ENCODE results near the gene ZXDC.

The ZXDC gene

DNA sequence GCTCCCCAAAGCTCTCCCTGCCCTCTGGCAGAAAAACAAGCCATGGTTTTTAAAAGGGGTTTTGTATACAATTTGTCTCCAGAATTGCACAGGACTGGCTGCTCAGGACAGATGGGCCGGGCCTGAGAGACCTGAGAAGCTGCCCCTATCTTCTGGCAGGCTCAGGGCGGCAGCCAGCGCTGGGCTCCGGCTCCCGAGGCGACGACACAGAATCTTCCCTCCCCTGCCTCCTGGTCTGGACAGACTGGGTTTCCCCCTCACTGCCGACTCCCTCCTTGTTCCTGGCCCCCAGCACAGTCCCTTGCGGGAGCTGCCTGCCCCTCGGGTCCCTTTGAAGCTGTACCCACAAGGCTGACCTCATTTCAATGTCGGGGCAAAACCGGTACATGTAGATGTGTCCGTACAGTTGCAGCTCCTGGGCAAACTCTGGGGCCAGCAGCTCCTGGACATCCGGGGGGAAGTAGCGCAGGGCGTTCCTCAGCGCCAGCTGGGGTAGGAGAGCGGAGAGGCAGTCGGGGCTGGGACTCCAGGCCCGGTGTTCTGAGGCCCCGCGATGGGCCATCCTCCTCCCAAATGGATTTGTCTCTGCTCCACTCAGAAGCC, 34.7 kb upstream of the ZXDC start:
- H3K27ac ChIP-seq (ENCODE audit: poor library complexity, severe bottlenecking) = no peak overlapping the region
- no peaks in the 10 kb centered on the region for H3K9me3 ChIP-seq (ENCODE audit: severe bottlenecking)
- no peak overlapping the region for H3K4me3 ChIP-seq (ENCODE audit: severe bottlenecking)
- DNase-seq (ENCODE audit: low spot score) (peak; percentile 38), ATAC-seq (ENCODE audit: low read depth) (no peak)
- no peaks in the 10 kb centered on the region for H3K27me3 ChIP-seq (ENCODE audit: insufficient read depth, poor library complexity, severe bottlenecking)
- no peaks in the 10 kb centered on the region for H3K36me3 ChIP-seq (ENCODE audit: low read depth)
- H3K4me1 ChIP-seq (ENCODE audit: insufficient read depth, poor library complexity, severe bottlenecking) = peaks cover 6% of the 10 kb centered on the region
- TF ChIP-seq, protein P1, sequence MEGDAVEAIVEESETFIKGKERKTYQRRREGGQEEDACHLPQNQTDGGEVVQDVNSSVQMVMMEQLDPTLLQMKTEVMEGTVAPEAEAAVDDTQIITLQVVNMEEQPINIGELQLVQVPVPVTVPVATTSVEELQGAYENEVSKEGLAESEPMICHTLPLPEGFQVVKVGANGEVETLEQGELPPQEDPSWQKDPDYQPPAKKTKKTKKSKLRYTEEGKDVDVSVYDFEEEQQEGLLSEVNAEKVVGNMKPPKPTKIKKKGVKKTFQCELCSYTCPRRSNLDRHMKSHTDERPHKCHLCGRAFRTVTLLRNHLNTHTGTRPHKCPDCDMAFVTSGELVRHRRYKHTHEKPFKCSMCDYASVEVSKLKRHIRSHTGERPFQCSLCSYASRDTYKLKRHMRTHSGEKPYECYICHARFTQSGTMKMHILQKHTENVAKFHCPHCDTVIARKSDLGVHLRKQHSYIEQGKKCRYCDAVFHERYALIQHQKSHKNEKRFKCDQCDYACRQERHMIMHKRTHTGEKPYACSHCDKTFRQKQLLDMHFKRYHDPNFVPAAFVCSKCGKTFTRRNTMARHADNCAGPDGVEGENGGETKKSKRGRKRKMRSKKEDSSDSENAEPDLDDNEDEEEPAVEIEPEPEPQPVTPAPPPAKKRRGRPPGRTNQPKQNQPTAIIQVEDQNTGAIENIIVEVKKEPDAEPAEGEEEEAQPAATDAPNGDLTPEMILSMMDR (IDR thresholded peaks at IDR 0.05; ENCODE audit: poor library complexity, severe bottlenecking) = no peak

DNA sequence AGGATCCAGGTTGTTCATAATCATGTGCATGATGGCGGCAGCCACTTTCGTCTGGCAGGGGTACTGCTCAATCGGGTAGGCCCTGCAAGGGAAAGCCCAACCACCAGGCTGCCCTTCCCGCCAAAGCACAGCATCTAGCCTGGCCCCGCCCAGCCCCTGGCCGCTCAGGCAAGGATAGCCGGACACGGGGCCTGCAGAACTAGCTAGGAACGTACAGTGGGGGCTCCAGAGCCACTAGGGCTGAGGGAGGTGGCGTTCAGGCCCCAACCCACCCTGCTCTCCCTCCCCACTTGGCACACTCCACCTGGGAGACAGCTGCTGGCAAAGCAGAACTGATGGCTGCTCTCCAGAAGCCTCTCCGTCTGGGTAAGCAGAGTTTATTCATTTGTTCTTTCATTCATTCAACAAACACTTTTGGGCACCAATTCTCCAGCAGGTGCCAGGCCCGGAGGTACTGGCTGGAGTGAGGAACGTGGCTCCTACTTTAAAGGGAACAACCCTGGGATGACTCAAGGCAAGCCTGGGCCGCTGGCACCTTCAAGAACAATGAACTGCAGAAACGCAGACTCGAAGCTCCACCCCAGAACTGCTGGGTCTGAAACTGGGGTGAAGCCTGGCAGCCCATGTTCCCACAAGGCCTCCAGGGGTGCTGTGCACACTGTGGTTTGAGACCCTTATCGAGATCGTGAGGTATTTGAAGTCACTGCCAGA, 34.1 kb upstream of the ZXDC start:
- no peak overlapping the region for H3K27ac ChIP-seq (ENCODE audit: poor library complexity, severe bottlenecking)
- peak; percentile 29 for DNase-seq (ENCODE audit: low spot score)
- no peaks in the 10 kb centered on the region for H3K9me3 ChIP-seq (ENCODE audit: severe bottlenecking)
- no peaks in the 10 kb centered on the region for H3K36me3 ChIP-seq (ENCODE audit: low read depth)
- ATAC-seq (ENCODE audit: low read depth) = 0 out of 3 replicates have a peak, but pooled peaks have one; percentile 35
- TF ChIP-seq, protein P1 (IDR thresholded peaks at IDR 0.05; ENCODE audit: poor library complexity, severe bottlenecking) = no peak
- peaks cover 6% of the 10 kb centered on the region for H3K4me1 ChIP-seq (ENCODE audit: insufficient read depth, poor library complexity, severe bottlenecking)
- H3K4me3 ChIP-seq (ENCODE audit: severe bottlenecking) = no peak overlapping the region
- no peaks in the 10 kb centered on the region for H3K27me3 ChIP-seq (ENCODE audit: insufficient read depth, poor library complexity, severe bottlenecking)

DNA sequence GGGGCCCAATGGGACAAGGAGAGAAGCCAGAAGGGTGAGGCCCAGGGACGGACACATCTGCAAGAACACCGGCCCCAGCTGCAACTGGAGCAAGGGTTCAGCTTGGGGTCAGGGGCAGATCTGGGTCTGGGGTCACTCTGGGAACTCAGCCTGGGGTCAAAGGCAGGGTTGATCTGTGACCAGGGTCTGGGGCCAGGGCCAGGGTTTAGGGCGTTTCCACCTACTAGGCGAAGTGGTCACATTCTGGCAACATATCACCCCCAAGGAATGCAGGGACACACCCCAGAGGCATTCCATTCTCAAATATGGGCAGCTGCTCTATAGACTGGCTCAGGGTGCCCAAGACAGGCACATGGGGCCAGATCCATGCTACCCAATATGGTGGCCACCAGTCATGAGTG, 32.9 kb upstream of the ZXDC start:
- TF ChIP-seq, protein P1 (IDR thresholded peaks at IDR 0.05; ENCODE audit: poor library complexity, severe bottlenecking) = no peak
- Histone ChIP-seq H3K27me3 (ENCODE audit: insufficient read depth, poor library complexity, severe bottlenecking) (no peaks in the 10 kb centered on the region), H3K4me3 (ENCODE audit: severe bottlenecking) (no peak overlapping the region), H3K36me3 (ENCODE audit: low read depth) (no peaks in the 10 kb centered on the region), H3K4me1 (ENCODE audit: insufficient read depth, poor library complexity, severe bottlenecking) (peaks cover 6% of the 10 kb centered on the region), H3K9me3 (ENCODE audit: severe bottlenecking) (no peaks in the 10 kb centered on the region), H3K27ac (ENCODE audit: poor library complexity, severe bottlenecking) (no peak overlapping the region)
- ATAC-seq (ENCODE audit: low read depth) (peak; percentile 92), DNase-seq (ENCODE audit: low spot score) (no peak)

DNA sequence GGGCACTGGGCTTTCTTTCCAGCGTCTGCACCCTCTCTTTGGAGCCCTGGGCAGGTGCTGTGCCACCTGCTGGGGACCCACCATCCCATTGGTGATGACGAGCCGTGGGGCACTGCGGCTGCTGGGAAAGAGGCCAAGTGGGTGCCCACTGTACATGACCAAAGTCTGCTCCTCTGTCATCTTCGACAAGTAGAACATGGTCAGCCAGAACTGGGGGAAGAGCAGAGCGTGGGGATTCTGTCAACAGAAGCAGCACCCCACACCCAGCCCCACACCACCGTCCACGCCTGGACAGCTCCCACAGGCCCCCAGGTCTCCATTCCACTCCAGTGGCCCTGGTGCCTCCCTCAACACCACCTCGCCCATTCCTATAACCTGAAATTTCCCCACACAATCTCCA, 32.2 kb upstream of the ZXDC start:
- Histone ChIP-seq H3K4me3 (ENCODE audit: severe bottlenecking) (no peak overlapping the region), H3K9me3 (ENCODE audit: severe bottlenecking) (no peaks in the 10 kb centered on the region), H3K36me3 (ENCODE audit: low read depth) (no peaks in the 10 kb centered on the region), H3K4me1 (ENCODE audit: insufficient read depth, poor library complexity, severe bottlenecking) (peaks cover 6% of the 10 kb centered on the region), H3K27ac (ENCODE audit: poor library complexity, severe bottlenecking) (no peak overlapping the region), H3K27me3 (ENCODE audit: insufficient read depth, poor library complexity, severe bottlenecking) (no peaks in the 10 kb centered on the region)
- DNase-seq (ENCODE audit: low spot score) (no peak), ATAC-seq (ENCODE audit: low read depth) (no peak)
- TF ChIP-seq, protein P1 (IDR thresholded peaks at IDR 0.05; ENCODE audit: poor library complexity, severe bottlenecking) = no peak

DNA sequence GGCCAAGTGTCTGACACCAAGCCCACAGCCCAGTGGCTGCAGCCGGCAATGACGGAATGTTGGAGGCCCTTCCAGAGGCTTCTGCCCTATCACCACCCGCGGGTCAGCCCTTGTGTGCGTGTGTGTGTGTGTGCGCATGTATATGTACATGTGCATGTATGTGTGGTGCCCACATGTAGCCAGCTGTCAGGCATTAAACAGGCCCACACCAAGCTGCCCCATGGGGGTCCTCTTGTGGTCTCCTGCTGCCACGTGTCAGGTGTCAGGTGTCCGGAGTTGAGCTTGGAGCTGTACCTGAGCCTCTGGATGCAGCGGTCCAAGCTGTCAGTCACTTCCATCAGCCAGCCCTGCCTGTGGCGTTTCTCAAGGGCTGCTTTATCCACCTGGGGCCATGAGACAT, 28.0 kb upstream of the ZXDC start:
- no peak for DNase-seq (ENCODE audit: low spot score)
- no peak overlapping the region for H3K4me3 ChIP-seq (ENCODE audit: severe bottlenecking)
- no peaks in the 10 kb centered on the region for H3K27me3 ChIP-seq (ENCODE audit: insufficient read depth, poor library complexity, severe bottlenecking)
- H3K4me1 ChIP-seq (ENCODE audit: insufficient read depth, poor library complexity, severe bottlenecking) = peaks cover 4% of the 10 kb centered on the region
- H3K36me3 ChIP-seq (ENCODE audit: low read depth) = no peaks in the 10 kb centered on the region
- no peak overlapping the region for H3K27ac ChIP-seq (ENCODE audit: poor library complexity, severe bottlenecking)
- no peaks in the 10 kb centered on the region for H3K9me3 ChIP-seq (ENCODE audit: severe bottlenecking)
- no peak for ATAC-seq (ENCODE audit: low read depth)
- TF ChIP-seq, protein P1 (IDR thresholded peaks at IDR 0.05; ENCODE audit: poor library complexity, severe bottlenecking) = no peak

Data from RWPE2 (cell line).